WTC11 (cell line): ENCODE measurements around the gene ADGRG3. TPM values are rescaled to one million over a fixed set of nuclear protein-coding genes. Genes with fewer than 3 reads are reported as not detected.

Source experiments
- ATAC-seq: fragments of 200-7000 bp; cut with Tn5 transposase; 2 replicates; pipeline ENCODE4 v1.10.0; 2021; ENCODE audit warnings: mild to moderate bottlenecking, moderate library complexity
- CTCF ChIA-PET: fragments of 300-600 bp; sonication (Branson Sonifier 250); formaldehyde crosslinking; loops from one replicate; lab custom pipeline; 2021; ENCODE audit warnings: antibody characterized with exemption; lab: Charles Lee
- POLR2A ChIA-PET: fragments of 350-600 bp; sonication (Branson Sonifier 250); formaldehyde crosslinking; loops from one replicate; lab custom pipeline; 2021; ENCODE audit warnings: antibody characterized with exemption; lab: Charles Lee
- DNase-seq: peaks from one replicate; pipeline ENCODE4 v3.0.0; 2021; ENCODE audit warnings: low spot score
- H3K27ac Mint-ChIP-seq: 2 replicates; pipeline ENCODE4 v1.8.0; 2021; ENCODE audit warnings: mixed read lengths
- H3K27me3 Mint-ChIP-seq: 2 replicates; pipeline ENCODE4 v1.8.0; 2021; ENCODE audit warnings: low read depth, mild to moderate bottlenecking, moderate library complexity, mixed read lengths
- H3K36me3 Mint-ChIP-seq: 2 replicates; pipeline ENCODE4 v1.8.0; 2021; ENCODE audit warnings: mixed read lengths
- H3K4me1 Mint-ChIP-seq: 2 replicates; pipeline ENCODE4 v1.8.0; 2022; ENCODE audit warnings: mixed read lengths
- H3K4me3 Mint-ChIP-seq: 2 replicates; pipeline ENCODE4 v1.8.0; 2021; ENCODE audit warnings: mild to moderate bottlenecking, moderate library complexity, mixed read lengths
- H3K9me3 Mint-ChIP-seq: 2 replicates; pipeline ENCODE4 v1.8.0; 2021; ENCODE audit warnings: mixed read lengths
- ATF1 ChIP-seq: sonication (generic); formaldehyde crosslinking; IDR thresholded peaks from 2 replicates; pipeline ENCODE4 v1.8.1; 2023; ENCODE audit warnings: mild to moderate bottlenecking, moderate library complexity, missing genetic modification reagents
- CREB1 ChIP-seq: sonication (generic); formaldehyde crosslinking; IDR thresholded peaks from 2 replicates; pipeline ENCODE4 v1.8.0; 2023; ENCODE audit warnings: mild to moderate bottlenecking, missing genetic modification reagents
- FOXJ3 ChIP-seq: sonication (generic); formaldehyde crosslinking; IDR thresholded peaks from 2 replicates; pipeline ENCODE4 v1.9.0; 2021; ENCODE audit warnings: missing genetic modification reagents, mild to moderate bottlenecking, borderline replicate concordance
- JAZF1 ChIP-seq: fragments of 250-450 bp; sonication (Bioruptor Pico); IDR thresholded peaks from 2 replicates; pipeline ENCODE4 v1.9.0; 2021; ENCODE audit warnings: moderate library complexity, mild to moderate bottlenecking, inconsistent platforms
- MXD4 ChIP-seq: fragments of 250-450 bp; sonication (Bioruptor Pico); IDR thresholded peaks from 2 replicates; pipeline ENCODE4 v1.8.0; 2021; ENCODE audit warnings: mild to moderate bottlenecking, moderate library complexity, borderline replicate concordance
- MYBL2 ChIP-seq: sonication (generic); formaldehyde crosslinking; IDR thresholded peaks from 2 replicates; pipeline ENCODE4 v1.8.1; 2023; ENCODE audit warnings: mild to moderate bottlenecking, moderate library complexity, missing genetic modification reagents
- NR1H2 ChIP-seq: sonication (generic); formaldehyde crosslinking; IDR thresholded peaks from 2 replicates; pipeline ENCODE4 v1.9.0; 2021; ENCODE audit warnings: mild to moderate bottlenecking, moderate library complexity, missing genetic modification reagents
- RORB ChIP-seq: fragments of 250-450 bp; sonication (Bioruptor Pico); IDR thresholded peaks from 2 replicates; pipeline ENCODE4 v1.9.0; 2021; ENCODE audit warnings: mild to moderate bottlenecking
- TP53 ChIP-seq: sonication (generic); formaldehyde crosslinking; IDR thresholded peaks from 2 replicates; pipeline ENCODE4 v1.8.1; 2023; ENCODE audit warnings: mild to moderate bottlenecking, missing genetic modification reagents
- ZBTB21 ChIP-seq: sonication (generic); formaldehyde crosslinking; IDR thresholded peaks from 2 replicates; pipeline ENCODE4 v1.8.1; 2023; ENCODE audit warnings: mild to moderate bottlenecking, missing genetic modification reagents, borderline replicate concordance
- ZNF423 ChIP-seq: fragments of 250-450 bp; sonication (Bioruptor Pico); IDR thresholded peaks from 2 replicates; pipeline ENCODE4 v2.1.2; 2022; ENCODE audit warnings: mild to moderate bottlenecking, moderate library complexity
- ZNF671 ChIP-seq: fragments of 250-450 bp; sonication (Bioruptor Pico); IDR thresholded peaks from 2 replicates; pipeline ENCODE4 v1.8.0; 2021; ENCODE audit warnings: mild to moderate bottlenecking
- total RNA-seq: library from RNA; stranded (reverse); gene quantifications from 3 replicates; pipeline ENCODE4 v1.2.3, GENCODE V29; 2021
- TF ChIP-seq, protein P1 (sequence below): sonication (generic); formaldehyde crosslinking; IDR thresholded peaks from 2 replicates; pipeline ENCODE4 v1.8.0; 2023; ENCODE audit warnings: mild to moderate bottlenecking, missing genetic modification reagents
- TF ChIP-seq, protein P2 (sequence below): sonication (generic); formaldehyde crosslinking; IDR thresholded peaks from 2 replicates; pipeline ENCODE4 v1.8.0; 2023; ENCODE audit warnings: missing genetic modification reagents
- TF ChIP-seq, protein P3 (sequence below): sonication (generic); formaldehyde crosslinking; IDR thresholded peaks from 2 replicates; pipeline ENCODE4 v1.8.1; 2022; ENCODE audit warnings: low read depth, missing genetic modification reagents, borderline replicate concordance
- TF ChIP-seq, protein P4 (sequence below): sonication (generic); formaldehyde crosslinking; IDR thresholded peaks from 2 replicates; pipeline ENCODE4 v1.8.1; 2022; ENCODE audit warnings: low read depth, mild to moderate bottlenecking, moderate library complexity, missing genetic modification reagents, borderline replicate concordance
- TF ChIP-seq, protein P5 (sequence below): fragments of 250-450 bp; sonication (Bioruptor Pico); IDR thresholded peaks from 2 replicates; pipeline ENCODE4 v1.9.0; 2021; ENCODE audit warnings: mild to moderate bottlenecking, borderline replicate concordance
- TF ChIP-seq, protein P6 (sequence below): sonication (generic); formaldehyde crosslinking; IDR thresholded peaks from 2 replicates; pipeline ENCODE4 v1.8.1; 2022; ENCODE audit warnings: missing genetic modification reagents, borderline replicate concordance
- TF ChIP-seq, protein P7 (sequence below): sonication (generic); formaldehyde crosslinking; IDR thresholded peaks from 2 replicates; pipeline ENCODE4 v1.8.0; 2022; ENCODE audit warnings: mild to moderate bottlenecking, missing genetic modification reagents
- TF ChIP-seq, protein P8 (sequence below): sonication (generic); formaldehyde crosslinking; conservative IDR thresholded peaks from 2 replicates; pipeline ENCODE4 v1.8.1; 2023; ENCODE audit warnings: mild to moderate bottlenecking, low read depth, missing genetic modification reagents, moderate library complexity

Gene ADGRG3
- total RNA-seq, 1 experiment from 2014 or later = 0.44 TPM

DNA sequence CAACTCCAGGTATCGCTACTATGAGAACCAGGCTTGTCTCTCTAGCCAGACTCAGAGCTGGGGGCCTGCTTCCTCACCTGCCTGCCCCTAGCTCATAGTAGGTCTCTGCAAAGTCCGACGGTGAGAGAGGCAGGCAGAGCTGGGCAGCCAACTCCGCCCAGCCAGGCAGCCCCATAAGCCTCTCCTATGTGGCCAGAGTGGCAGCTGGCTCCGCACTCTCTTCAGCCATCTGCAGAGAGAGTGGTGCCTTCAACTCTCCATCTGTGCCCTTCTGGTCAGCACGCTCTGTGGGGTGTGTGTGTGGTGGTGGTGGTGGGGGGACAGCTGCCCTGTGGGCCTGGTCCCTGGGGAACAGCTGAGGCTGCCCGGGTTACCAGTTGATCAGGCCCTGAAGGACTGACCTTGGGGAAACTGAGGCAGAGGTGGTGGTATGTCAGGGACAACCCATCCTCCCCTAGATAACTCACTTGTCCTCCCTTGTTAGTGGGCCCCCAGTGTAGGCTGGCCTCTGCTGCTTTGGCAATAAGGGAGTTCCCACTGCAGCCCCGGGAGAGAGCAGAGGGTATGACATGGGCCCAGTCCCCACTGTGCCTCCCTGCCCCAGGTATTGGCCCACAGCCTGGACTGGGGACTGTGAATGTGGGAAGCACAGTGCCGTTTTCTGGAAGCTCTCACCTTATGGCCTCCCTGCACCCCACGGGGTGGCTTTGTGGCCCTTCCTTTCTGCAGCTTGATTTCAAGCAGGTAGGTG lies 41.5 kb upstream of the ADGRG3 start:
- no peaks in the 10 kb centered on the region; the same call in 1 of the 2 replicates for H3K27me3 Mint-ChIP-seq
- TF ChIP-seq ATF1 (CRISPR knock-in tag) = no peak
- TF ChIP-seq, protein P1, sequence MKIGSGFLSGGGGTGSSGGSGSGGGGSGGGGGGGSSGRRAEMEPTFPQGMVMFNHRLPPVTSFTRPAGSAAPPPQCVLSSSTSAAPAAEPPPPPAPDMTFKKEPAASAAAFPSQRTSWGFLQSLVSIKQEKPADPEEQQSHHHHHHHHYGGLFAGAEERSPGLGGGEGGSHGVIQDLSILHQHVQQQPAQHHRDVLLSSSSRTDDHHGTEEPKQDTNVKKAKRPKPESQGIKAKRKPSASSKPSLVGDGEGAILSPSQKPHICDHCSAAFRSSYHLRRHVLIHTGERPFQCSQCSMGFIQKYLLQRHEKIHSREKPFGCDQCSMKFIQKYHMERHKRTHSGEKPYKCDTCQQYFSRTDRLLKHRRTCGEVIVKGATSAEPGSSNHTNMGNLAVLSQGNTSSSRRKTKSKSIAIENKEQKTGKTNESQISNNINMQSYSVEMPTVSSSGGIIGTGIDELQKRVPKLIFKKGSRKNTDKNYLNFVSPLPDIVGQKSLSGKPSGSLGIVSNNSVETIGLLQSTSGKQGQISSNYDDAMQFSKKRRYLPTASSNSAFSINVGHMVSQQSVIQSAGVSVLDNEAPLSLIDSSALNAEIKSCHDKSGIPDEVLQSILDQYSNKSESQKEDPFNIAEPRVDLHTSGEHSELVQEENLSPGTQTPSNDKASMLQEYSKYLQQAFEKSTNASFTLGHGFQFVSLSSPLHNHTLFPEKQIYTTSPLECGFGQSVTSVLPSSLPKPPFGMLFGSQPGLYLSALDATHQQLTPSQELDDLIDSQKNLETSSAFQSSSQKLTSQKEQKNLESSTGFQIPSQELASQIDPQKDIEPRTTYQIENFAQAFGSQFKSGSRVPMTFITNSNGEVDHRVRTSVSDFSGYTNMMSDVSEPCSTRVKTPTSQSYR (CRISPR knock-in tag) = no peak
- TF ChIP-seq RORB = no peak
- no peak for TF ChIP-seq NR1H2
- TF ChIP-seq, protein P2, sequence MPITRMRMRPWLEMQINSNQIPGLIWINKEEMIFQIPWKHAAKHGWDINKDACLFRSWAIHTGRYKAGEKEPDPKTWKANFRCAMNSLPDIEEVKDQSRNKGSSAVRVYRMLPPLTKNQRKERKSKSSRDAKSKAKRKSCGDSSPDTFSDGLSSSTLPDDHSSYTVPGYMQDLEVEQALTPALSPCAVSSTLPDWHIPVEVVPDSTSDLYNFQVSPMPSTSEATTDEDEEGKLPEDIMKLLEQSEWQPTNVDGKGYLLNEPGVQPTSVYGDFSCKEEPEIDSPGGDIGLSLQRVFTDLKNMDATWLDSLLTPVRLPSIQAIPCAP = no peak
- TF ChIP-seq, protein P3, sequence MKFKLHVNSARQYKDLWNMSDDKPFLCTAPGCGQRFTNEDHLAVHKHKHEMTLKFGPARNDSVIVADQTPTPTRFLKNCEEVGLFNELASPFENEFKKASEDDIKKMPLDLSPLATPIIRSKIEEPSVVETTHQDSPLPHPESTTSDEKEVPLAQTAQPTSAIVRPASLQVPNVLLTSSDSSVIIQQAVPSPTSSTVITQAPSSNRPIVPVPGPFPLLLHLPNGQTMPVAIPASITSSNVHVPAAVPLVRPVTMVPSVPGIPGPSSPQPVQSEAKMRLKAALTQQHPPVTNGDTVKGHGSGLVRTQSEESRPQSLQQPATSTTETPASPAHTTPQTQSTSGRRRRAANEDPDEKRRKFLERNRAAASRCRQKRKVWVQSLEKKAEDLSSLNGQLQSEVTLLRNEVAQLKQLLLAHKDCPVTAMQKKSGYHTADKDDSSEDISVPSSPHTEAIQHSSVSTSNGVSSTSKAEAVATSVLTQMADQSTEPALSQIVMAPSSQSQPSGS (CRISPR knock-in tag) = no peak
- no peak for TF ChIP-seq ZNF671
- no peak for TF ChIP-seq ZBTB21
- no peak for TF ChIP-seq MYBL2 (CRISPR knock-in tag)
- TF ChIP-seq, protein P4, sequence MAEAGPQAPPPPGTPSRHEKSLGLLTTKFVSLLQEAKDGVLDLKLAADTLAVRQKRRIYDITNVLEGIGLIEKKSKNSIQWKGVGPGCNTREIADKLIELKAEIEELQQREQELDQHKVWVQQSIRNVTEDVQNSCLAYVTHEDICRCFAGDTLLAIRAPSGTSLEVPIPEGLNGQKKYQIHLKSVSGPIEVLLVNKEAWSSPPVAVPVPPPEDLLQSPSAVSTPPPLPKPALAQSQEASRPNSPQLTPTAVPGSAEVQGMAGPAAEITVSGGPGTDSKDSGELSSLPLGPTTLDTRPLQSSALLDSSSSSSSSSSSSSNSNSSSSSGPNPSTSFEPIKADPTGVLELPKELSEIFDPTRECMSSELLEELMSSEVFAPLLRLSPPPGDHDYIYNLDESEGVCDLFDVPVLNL (CRISPR knock-in tag) = no peak
- TF ChIP-seq, protein P5, sequence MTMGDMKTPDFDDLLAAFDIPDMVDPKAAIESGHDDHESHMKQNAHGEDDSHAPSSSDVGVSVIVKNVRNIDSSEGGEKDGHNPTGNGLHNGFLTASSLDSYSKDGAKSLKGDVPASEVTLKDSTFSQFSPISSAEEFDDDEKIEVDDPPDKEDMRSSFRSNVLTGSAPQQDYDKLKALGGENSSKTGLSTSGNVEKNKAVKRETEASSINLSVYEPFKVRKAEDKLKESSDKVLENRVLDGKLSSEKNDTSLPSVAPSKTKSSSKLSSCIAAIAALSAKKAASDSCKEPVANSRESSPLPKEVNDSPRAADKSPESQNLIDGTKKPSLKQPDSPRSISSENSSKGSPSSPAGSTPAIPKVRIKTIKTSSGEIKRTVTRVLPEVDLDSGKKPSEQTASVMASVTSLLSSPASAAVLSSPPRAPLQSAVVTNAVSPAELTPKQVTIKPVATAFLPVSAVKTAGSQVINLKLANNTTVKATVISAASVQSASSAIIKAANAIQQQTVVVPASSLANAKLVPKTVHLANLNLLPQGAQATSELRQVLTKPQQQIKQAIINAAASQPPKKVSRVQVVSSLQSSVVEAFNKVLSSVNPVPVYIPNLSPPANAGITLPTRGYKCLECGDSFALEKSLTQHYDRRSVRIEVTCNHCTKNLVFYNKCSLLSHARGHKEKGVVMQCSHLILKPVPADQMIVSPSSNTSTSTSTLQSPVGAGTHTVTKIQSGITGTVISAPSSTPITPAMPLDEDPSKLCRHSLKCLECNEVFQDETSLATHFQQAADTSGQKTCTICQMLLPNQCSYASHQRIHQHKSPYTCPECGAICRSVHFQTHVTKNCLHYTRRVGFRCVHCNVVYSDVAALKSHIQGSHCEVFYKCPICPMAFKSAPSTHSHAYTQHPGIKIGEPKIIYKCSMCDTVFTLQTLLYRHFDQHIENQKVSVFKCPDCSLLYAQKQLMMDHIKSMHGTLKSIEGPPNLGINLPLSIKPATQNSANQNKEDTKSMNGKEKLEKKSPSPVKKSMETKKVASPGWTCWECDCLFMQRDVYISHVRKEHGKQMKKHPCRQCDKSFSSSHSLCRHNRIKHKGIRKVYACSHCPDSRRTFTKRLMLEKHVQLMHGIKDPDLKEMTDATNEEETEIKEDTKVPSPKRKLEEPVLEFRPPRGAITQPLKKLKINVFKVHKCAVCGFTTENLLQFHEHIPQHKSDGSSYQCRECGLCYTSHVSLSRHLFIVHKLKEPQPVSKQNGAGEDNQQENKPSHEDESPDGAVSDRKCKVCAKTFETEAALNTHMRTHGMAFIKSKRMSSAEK (CRISPR knock-in tag) = no peak
- TF ChIP-seq MXD4 (CRISPR knock-in tag) = no peak
- TF ChIP-seq, protein P6, sequence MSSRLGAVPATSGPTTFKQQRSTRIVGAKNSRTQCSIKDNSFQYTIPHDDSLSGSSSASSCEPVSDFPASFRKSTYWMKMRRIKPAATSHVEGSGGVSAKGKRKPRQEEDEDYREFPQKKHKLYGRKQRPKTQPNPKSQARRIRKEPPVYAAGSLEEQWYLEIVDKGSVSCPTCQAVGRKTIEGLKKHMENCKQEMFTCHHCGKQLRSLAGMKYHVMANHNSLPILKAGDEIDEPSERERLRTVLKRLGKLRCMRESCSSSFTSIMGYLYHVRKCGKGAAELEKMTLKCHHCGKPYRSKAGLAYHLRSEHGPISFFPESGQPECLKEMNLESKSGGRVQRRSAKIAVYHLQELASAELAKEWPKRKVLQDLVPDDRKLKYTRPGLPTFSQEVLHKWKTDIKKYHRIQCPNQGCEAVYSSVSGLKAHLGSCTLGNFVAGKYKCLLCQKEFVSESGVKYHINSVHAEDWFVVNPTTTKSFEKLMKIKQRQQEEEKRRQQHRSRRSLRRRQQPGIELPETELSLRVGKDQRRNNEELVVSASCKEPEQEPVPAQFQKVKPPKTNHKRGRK (CRISPR knock-in tag) = no peak
- no peak for TF ChIP-seq FOXJ3
- no peak for TF ChIP-seq ZNF423 (CRISPR knock-in tag)
- TF ChIP-seq CREB1 (CRISPR knock-in tag) = no peak
- TF ChIP-seq, protein P7, sequence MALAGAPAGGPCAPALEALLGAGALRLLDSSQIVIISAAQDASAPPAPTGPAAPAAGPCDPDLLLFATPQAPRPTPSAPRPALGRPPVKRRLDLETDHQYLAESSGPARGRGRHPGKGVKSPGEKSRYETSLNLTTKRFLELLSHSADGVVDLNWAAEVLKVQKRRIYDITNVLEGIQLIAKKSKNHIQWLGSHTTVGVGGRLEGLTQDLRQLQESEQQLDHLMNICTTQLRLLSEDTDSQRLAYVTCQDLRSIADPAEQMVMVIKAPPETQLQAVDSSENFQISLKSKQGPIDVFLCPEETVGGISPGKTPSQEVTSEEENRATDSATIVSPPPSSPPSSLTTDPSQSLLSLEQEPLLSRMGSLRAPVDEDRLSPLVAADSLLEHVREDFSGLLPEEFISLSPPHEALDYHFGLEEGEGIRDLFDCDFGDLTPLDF (CRISPR knock-in tag) = no peak
- TF ChIP-seq, protein P8, sequence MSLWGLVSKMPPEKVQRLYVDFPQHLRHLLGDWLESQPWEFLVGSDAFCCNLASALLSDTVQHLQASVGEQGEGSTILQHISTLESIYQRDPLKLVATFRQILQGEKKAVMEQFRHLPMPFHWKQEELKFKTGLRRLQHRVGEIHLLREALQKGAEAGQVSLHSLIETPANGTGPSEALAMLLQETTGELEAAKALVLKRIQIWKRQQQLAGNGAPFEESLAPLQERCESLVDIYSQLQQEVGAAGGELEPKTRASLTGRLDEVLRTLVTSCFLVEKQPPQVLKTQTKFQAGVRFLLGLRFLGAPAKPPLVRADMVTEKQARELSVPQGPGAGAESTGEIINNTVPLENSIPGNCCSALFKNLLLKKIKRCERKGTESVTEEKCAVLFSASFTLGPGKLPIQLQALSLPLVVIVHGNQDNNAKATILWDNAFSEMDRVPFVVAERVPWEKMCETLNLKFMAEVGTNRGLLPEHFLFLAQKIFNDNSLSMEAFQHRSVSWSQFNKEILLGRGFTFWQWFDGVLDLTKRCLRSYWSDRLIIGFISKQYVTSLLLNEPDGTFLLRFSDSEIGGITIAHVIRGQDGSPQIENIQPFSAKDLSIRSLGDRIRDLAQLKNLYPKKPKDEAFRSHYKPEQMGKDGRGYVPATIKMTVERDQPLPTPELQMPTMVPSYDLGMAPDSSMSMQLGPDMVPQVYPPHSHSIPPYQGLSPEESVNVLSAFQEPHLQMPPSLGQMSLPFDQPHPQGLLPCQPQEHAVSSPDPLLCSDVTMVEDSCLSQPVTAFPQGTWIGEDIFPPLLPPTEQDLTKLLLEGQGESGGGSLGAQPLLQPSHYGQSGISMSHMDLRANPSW = no peak
- TF ChIP-seq JAZF1 (CRISPR knock-in tag) = no peak
- no peak for TF ChIP-seq TP53 (CRISPR knock-in tag)
- TF ChIP-seq, all 79 proteins: peak for 0
- ATAC-seq (no peak), DNase-seq (no peak)
- Mint-ChIP-seq H3K4me3 (no peak overlapping the region), H3K4me1 (peaks cover 35% of the 10 kb centered on the region), H3K36me3 (no peaks in the 10 kb centered on the region), H3K27ac (no peak overlapping the region), H3K9me3 (no peaks in the 10 kb centered on the region)
- ChIA-PET CTCF (interaction anchor here (0.6 to 3.0 kb wide), 11 partner anchors 12 to 135 kb away, joined by 3 to 27 read pairs (median 10); no protein-coding TSS in a partner anchor), POLR2A (no interaction called here)
